GM12801 (cell line): Measurements from ENCODE around the gene TAS2R16.

Experiments used
- TF ChIP-seq, protein P1 (sequence below): IDR thresholded peaks from one replicate; pipeline ENCODE4 v1.5.1; 2011; ENCODE audit warnings: control low read depth; ENCODE audit not compliant: insufficient read length; ENCODE audit errors: extremely low read depth

Gene TAS2R16

DNA sequence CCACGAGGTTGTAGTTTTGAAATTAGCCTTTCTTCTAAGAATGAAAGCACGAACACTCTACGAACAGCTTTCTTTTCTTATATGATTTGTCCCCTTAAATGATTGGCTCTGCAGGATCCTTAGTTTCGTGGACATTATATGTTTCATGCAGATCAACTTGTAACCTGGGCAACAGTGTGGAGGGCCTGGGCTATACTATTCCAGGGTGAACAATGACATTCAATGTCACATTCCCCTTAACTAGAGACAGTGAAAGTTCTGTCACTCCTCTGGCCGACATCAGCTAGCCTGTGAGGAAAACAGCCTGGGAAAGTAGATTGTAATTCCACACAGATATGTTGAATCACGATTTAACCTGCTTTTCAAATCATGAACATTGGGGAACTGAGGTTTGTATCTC lies 23.4 kb downstream of the TAS2R16 start:
- TF ChIP-seq, protein P1, sequence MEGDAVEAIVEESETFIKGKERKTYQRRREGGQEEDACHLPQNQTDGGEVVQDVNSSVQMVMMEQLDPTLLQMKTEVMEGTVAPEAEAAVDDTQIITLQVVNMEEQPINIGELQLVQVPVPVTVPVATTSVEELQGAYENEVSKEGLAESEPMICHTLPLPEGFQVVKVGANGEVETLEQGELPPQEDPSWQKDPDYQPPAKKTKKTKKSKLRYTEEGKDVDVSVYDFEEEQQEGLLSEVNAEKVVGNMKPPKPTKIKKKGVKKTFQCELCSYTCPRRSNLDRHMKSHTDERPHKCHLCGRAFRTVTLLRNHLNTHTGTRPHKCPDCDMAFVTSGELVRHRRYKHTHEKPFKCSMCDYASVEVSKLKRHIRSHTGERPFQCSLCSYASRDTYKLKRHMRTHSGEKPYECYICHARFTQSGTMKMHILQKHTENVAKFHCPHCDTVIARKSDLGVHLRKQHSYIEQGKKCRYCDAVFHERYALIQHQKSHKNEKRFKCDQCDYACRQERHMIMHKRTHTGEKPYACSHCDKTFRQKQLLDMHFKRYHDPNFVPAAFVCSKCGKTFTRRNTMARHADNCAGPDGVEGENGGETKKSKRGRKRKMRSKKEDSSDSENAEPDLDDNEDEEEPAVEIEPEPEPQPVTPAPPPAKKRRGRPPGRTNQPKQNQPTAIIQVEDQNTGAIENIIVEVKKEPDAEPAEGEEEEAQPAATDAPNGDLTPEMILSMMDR, result no peak

DNA sequence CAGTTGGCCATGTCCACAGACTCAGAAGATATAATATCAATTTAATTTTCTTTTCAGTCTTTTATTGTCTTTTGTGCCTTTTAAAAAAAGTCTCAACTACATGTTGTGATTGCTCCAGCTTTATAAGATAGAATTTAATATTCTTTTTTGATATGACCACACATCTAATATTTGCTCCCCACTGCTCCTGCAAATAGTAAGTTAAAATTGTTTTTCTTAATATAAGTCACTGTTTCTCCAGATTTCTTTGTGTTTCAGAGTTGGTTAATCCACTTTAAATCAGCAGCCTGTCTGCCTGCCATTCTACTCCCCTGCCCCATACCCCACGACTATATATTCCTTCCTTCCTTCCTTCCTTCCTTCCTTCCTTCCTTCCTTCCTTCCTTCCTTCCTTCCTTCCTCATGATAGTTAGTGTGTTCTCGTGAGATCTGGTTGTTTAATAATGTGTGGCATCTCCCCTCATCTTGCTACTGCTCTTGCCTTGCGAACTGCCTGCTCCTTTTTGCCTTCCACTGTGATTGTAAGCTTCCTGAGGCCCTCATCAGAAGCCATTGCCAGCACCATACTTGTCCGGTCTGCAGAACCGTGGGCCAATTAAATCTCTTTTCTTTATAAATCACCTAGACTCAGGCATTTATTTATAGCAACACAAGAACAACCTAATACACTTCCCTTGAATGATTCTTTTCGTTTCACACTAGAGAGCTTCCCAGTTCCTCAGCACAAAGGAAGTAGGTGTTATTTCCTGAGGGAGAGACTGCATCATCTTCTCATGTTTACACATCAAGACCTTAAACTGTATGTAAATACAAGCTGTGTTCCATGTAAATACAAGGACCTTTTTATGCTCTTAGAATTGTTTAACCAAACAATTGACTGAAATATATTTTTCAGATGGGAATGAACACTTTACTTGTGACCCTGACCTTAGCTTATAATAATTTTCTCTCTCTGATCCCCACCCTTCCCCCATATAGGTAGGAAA lies 24.5 kb downstream of the TAS2R16 start:
- TF ChIP-seq, protein P1, result no peak

DNA sequence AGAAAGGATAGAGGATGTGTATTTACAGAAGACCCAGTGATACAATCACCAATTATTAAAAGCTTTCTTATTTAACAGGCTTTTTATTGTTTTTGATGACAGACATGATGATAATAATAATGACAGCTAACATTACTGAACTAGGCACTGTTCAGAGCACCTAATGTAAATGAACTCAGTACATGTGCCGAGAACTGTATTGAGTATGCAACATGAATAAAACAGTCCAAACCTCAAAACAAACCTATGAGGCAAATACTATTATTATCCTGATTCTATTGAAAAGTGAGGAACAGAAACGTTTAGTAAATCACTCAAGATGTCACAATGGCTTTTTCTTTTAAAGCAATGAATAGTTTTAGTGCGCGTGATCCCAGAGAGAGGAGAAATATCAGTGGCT lies 27.1 kb downstream of the TAS2R16 start:
- TF ChIP-seq, protein P1, result no peak

DNA sequence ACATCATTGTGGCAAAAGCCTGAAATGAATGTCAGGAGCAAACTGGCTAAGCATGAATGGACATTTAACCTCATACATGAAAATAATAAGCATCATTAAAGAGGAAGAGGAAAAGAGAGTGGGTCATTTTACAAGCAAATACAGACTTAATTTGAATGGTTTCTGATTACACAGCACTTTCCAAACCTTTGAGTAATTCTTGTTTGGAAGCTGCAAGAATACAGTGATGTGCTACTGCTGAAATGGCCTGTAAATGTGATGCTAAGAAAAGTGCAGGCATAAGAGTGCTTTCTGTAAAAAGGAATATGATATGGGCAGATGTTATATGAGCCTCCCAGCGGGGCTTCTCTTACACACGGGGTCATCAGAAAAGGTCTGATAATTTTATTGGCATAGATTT lies 30.2 kb downstream of the TAS2R16 start:
- TF ChIP-seq, protein P1, result no peak

DNA sequence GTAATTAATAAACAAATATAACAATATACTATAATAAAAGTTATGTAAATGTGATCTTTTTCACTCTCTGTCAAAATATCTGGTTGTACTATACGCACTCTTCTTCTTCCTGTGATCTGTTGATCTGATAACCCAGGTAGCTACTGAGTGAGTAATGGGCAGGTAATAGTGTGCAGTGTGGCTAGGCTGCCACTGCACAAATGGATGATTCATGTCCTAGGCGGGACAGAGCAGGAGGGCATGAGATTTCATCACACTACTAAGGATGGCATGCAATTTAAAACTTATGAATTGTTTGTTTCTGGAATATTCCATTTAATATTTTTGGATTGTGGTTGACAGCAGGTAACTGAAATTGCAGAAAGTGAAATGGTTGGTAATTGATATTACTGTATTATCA lies 44.5 kb downstream of the TAS2R16 start:
- TF ChIP-seq, protein P1, result no peak

DNA sequence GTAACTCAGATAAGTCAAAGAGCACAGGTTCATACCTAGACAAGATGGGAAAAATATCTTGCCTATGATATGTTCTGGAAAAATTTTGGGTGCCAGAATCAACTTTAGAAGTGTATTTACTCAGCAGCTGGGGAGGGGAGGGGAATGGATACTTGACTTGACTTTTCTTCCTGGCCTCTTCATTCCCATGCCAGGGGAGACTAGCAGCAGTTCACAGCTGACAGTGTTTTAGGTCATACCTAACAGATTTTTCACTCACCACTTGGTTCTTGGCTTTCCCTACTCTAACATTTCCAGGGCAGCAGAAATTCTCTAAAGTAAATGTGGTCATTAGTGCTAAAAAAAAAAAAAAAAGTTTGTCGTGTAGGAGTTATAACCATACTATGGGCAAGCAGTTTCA lies 46.3 kb downstream of the TAS2R16 start:
- TF ChIP-seq, protein P1, result no peak
